ENCODE measurements around the gene ZNF568. TPM values are rescaled to one million over a fixed set of nuclear protein-coding genes. Genes with fewer than 3 reads are reported as not detected.

ZNF568 gene
- total and polyA plus RNA-seq, 2 of the 4 experiments (the other 2 are of a cell fraction): 3.0 to 7.3 TPM

GRCh38 chr19:36916991-36917390, 859 bp downstream of the ZNF568 start:
- WGBS, 2 experiments (ENCODE audit: extremely low coverage in 2 of 2, insufficient read length in 1 of 2): 18% methylated on average over 4 of the region's 7 CpGs; no CpG with 5 or more reads in 1 of the 2 experiments
- no peak overlapping the region for H2BK120ac ChIP-seq (ENCODE audit: low read depth, low read length)

More at GRCh38 chr19:36916991-36917390, 859 bp downstream of the ZNF568 start:
- no TSS peak for BruUV-seq (replicated peaks)
- no peaks in the 10 kb centered on the region for H4K20me1 ChIP-seq (ENCODE audit: insufficient read depth, low read length)
- H3K14ac ChIP-seq (replicated peaks; ENCODE audit: low read depth, low read length): no peak overlapping the region; the same call in 1 of the 2 replicates
- no peak overlapping the region for H2AK5ac ChIP-seq (ENCODE audit: low read depth, low read length)
- no peaks in the 10 kb centered on the region for H3K9me1 ChIP-seq (ENCODE audit: insufficient read depth, low read length)
- ATAC-seq (ENCODE audit: low read depth) (0 out of 2 replicates have a peak, but pooled peaks have one; percentile 2), DNase-seq (peak; percentile 33)
- H3K27ac ChIP-seq (ENCODE audit: insufficient read depth, low read length): peak overlapping the region; percentile 35
- peaks cover 2% of the 10 kb centered on the region; the same call in 1 of the 2 replicates for H3K9me3 ChIP-seq (ENCODE audit: control insufficient read depth, insufficient read depth, low read length)
- peak overlapping the region; percentile 96 for H3K9ac ChIP-seq (ENCODE audit: low read depth, low read length)
- H4K5ac ChIP-seq (ENCODE audit: low read depth, low read length): peak overlapping the region; percentile 15; the same call in 1 of the 2 replicates
- ChIA-PET POLR2A (ENCODE audit: unreplicated experiment) (no interaction called here), CTCF (no interaction called here)
- H2BK5ac ChIP-seq (ENCODE audit: low read depth, low read length, poor library complexity, severe bottlenecking): no peak overlapping the region
- no peak overlapping the region for H3K18ac ChIP-seq (ENCODE audit: low read depth, low read length)
- no peak overlapping the region for H2BK20ac ChIP-seq (ENCODE audit: low read depth, low read length)
- H3K23ac ChIP-seq (ENCODE audit: low read depth, low read length): peak overlapping the region; percentile 37; the same call in 1 of the 2 replicates
- H3K4me3 ChIP-seq (ENCODE audit: insufficient read depth, low read depth, low read length): peak overlapping the region; percentile 87
- H3K4me1 ChIP-seq (ENCODE audit: control insufficient read depth, insufficient read depth, low read length): no peaks in the 10 kb centered on the region
- TF ChIP-seq, protein P1, sequence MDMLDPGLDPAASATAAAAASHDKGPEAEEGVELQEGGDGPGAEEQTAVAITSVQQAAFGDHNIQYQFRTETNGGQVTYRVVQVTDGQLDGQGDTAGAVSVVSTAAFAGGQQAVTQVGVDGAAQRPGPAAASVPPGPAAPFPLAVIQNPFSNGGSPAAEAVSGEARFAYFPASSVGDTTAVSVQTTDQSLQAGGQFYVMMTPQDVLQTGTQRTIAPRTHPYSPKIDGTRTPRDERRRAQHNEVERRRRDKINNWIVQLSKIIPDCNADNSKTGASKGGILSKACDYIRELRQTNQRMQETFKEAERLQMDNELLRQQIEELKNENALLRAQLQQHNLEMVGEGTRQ (IDR thresholded peaks at IDR 0.05; ENCODE audit: low read depth, low read length): 0 out of 2 replicates have a peak, but pooled peaks have one; percentile 8
- no peak for TF ChIP-seq NFE2L2 (IDR thresholded peaks at IDR 0.05; ENCODE audit: low read depth, low read length)
- TF ChIP-seq RAD21 (IDR thresholded peaks at IDR 0.05; ENCODE audit: low read length): no peak
- H3K4me2 ChIP-seq (ENCODE audit: low read depth, low read length): peak overlapping the region; percentile 92
- dilution Hi-C loops (cut with HindIII; ENCODE audit: low sequenced_read_pairs, unreplicated experiment) (no loop called here), in situ Hi-C loops (cut with MboI; ENCODE audit: low sequenced_read_pairs) (no loop called here), intact Hi-C loops (cut with micrococcal nuclease) (loop anchor here (1.0 to 5.0 kb wide), 2 partner anchors 56 to 65 kb away; partner anchors contain the start of gene ZNF345)
- H3K56ac ChIP-seq (ENCODE audit: extremely low read depth, insufficient read depth, low read length): no peak overlapping the region
- H2AFZ ChIP-seq (replicated peaks; ENCODE audit: low read length, poor library complexity): peak overlapping the region; percentile 38
- H3K4ac ChIP-seq (ENCODE audit: low read depth, low read length): no peak overlapping the region; the same call in 1 of the 2 replicates
- no peak overlapping the region for H4K91ac ChIP-seq (ENCODE audit: insufficient read depth, low read depth, low read length)
- H3K36me3 ChIP-seq (ENCODE audit: control insufficient read depth, insufficient read depth, low read length): peaks cover 6% of the 10 kb centered on the region
- H3K27me3 ChIP-seq (ENCODE audit: control insufficient read depth, insufficient read depth, low read length): no peaks in the 10 kb centered on the region
- H2AK9ac ChIP-seq (replicated peaks; ENCODE audit: low read depth, low read length, poor library complexity): no peak overlapping the region
- no peak overlapping the region for H2BK15ac ChIP-seq (ENCODE audit: low read depth, low read length)
- H4K8ac ChIP-seq (ENCODE audit: low read depth in 2 of 2, low read length in 2 of 2): peak overlapping the region; percentile 86 to 95; a peak in 3 of 4 replicates
- H3K79me1 ChIP-seq (ENCODE audit: low read depth in 1 of 2, low read length in 2 of 2): peaks cover 15 to 16% of the 10 kb centered on the region in 2 experiments
